Stimulated activated CD8-positive, alpha-beta memory T cell treated with anti-CD3 and anti-CD28 coated beads, Interleukin-12 subunit alpha, Interleukin-12 subunit beta, amount 100 ng/mL, for 24 hours (primary cell): ENCODE measurements around the gene UBR3.

Experiments used
- DNase-seq: peaks from one replicate; pipeline ENCODE4 v3.0.0-alpha.2; 2020; ENCODE audit errors: extremely low read depth

The UBR3 gene

GRCh38 chr2:170006587-170007325 lies 179.5 kb downstream of the UBR3 start:
- DNase-seq = no peak

DNA sequence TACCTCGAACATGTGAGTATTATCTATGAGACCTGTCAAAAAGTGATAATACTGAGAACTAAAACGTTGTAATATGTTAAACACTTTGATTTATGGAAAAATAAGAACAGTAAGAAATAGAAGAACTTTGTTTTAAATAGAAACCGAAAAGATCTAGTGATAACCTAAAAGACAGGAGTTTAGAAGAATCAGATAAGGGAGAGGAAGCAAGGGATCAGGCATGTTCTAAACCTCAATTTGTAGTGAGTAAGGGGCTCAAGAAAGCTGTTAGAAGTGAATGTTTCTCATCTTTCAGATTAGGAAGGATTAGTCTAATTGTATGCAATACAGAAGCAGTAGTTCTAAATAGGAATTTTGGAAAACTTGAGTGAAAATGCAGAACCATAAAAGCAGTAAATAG lies 182.0 kb downstream of the UBR3 start:
- DNase-seq = no peak

DNA sequence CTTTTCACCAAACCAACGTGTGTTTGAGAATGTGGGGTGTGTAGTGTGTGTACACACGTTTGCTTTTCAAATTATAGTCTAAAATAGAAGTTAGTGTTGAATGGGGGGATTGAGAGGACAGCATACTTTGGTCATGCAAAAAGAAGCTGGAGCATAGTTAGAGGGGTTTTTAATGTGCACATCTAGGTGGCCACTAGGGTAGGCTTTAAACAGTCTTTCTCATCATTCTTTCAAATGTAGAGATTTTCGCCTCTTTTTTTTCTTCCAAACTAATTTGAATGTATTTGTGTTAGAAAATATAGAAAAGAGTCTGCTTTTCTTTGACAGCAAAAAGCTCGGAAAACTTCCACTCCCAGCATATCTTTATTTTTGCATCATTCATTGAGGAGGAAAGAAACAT lies 185.5 kb downstream of the UBR3 start:
- DNase-seq = no peak

GRCh38 chr2:170013802-170014551 lies 186.7 kb downstream of the UBR3 start:
- DNase-seq = no peak

GRCh38 chr2:170014769-170015168 lies 187.5 kb downstream of the UBR3 start:
- no peak for DNase-seq

- no peak for DNase-seq
Observed at GRCh38 chr2:170017860-170018532, 190.7 kb downstream of the UBR3 start.

DNA sequence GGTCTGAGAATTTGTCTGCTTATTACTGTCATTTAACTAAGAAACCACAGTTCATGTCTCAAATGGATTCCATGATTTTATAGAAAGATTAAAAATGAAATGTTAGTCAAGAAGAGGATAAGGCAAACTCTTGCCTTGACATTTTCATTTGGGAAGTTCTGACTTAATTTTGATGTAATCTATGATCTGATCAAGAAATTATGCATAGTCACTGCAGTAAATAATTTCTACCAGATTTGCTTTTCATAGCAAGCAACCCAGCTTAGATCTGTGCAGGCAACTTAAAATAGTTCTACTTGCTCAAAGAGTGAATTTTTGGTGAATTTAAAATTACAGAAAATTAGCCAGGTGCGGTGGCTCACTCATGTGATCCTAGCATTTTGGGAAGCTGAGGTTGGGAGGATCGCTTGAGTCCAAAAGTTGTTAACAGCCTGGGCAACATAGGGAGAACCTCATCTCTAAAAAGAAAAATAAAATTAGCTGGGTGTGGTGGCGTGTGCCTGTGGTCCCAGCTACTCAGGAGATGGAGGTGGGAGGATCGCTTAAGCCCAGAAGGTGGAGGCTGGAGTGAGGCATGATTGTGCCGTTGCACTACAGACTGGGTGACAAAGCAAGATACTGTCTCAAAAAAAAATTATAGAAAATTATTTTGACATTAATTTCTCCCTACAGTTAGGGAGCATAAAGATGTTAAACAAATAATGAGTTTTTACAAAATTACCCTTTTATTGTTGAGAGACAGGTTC lies 192.0 kb downstream of the UBR3 start:
- no peak for DNase-seq

DNA sequence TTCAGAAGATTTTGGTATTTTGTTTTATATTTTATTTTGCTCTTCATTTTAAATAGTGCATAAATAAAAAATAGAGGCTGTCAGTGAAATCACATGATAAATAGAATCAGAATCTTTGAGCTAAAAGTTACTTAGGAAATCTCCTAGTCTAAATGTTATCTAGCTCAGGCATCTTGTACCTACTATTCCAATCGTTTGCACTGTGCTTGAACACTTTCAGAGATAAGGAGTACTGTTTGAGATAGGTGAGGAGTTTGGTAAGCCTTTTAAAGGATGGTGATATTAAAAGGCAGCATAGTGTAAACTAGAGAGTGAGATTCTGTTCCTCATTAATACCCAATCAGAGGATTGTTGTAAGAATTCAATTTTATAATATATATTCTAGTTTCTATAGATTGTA lies 193.5 kb downstream of the UBR3 start:
- no peak for DNase-seq

DNA sequence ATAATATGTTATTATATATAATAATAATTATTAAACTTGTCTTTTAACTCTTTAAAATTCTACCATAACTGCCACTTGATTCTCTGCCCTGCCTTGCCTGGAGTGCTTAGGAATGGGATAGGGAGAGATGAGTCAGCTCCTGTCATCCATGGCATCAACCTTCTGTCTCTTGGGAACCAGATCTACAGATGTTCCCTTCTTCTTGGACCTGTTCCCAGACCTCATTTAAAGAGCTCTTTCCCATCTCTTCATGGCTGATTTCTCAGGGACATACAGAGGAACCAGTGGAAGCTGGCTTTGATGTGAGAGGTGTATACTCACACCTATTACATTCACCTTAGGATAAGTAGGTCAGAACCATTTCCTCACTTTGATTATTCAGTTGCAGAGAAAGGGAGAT lies 195.4 kb downstream of the UBR3 start:
- no peak for DNase-seq

DNA sequence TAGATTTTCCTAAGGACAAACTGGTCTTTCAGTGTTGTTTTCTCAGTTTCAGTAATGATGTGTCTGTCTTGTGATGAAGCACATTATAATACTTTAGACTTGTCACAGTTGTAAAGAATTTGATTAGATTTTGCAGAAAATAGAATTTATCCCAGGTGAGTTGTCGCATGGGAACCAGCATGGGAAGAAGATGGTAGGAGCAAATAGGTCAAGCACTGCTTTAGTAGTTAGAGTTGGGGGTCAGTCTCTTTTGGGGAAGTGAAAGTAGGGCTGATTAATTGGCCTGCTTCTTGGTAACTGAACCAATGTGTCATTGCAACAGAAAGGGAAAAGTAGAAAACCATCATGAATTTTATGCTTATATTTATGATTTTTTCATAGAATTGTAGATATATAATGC lies 197.5 kb downstream of the UBR3 start:
- DNase-seq = no peak

GRCh38 chr2:170025223-170025622 lies 198.0 kb downstream of the UBR3 start:
- no peak for DNase-seq

- DNase-seq = no peak
Observed at GRCh38 chr2:170026361-170026760, 199.1 kb downstream of the UBR3 start.

GRCh38 chr2:170029551-170029950 lies 202.3 kb downstream of the UBR3 start:
- no peak for DNase-seq

DNA sequence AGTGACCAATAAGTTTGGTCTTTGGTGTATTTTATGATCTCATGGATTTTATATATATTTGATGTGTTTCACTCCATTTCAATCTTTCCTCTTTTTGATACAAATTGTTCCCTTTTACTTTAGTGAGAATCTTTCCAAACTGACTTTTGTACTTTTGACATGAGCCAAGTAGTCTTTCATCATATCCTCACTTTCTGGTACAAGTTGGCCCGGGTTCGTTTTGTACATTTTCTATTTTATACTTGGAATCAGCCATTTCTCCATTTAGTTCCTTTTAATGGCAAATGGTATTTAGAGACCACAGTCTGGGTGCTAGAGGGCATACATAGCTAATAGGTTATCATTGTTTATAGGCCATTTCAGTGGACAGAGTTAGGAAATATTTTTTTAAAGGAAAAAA lies 202.8 kb downstream of the UBR3 start:
- DNase-seq = no peak

GRCh38 chr2:170031288-170031687 lies 204.0 kb downstream of the UBR3 start:
- DNase-seq = no peak

DNA sequence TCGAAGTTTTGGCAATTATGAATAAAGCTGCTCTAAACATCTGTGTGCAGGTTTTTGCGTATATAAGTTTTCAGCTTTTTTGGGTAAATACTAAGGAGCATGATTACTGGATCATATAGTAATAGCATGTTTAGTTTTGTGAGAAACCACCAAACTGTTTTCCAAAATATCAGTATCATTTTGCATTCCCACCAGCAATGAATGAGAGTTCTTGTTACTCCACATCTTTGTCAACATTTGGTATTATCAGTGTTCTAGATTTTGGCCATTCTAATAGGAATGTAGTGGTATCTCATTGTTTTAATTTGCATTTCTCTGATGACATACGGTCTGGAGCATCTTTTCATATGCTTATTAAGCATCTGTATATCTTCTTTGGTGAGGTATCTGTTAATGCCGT lies 207.3 kb downstream of the UBR3 start:
- DNase-seq = no peak

DNA sequence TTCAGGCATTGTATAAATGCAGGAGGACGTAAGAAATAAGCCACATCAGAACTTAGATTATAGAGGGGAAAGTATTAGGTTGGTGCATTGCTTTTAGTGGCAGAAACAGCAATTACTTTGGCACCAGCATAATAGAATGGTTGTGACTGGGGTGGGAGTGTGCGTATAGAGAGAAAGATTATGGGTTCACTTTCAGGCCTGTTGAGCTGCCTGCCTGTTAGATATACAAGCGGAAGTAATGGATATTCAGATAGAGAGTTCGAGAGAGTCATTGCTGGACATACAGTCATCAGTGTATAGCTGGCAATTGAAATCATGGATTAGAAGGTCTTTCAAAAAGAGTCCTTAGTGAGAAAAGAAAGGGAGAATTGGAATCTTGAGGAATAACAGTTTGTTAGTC lies 211.5 kb downstream of the UBR3 start:
- no peak for DNase-seq

GRCh38 chr2:170039401-170040172 lies 212.3 kb downstream of the UBR3 start:
- no peak for DNase-seq

DNA sequence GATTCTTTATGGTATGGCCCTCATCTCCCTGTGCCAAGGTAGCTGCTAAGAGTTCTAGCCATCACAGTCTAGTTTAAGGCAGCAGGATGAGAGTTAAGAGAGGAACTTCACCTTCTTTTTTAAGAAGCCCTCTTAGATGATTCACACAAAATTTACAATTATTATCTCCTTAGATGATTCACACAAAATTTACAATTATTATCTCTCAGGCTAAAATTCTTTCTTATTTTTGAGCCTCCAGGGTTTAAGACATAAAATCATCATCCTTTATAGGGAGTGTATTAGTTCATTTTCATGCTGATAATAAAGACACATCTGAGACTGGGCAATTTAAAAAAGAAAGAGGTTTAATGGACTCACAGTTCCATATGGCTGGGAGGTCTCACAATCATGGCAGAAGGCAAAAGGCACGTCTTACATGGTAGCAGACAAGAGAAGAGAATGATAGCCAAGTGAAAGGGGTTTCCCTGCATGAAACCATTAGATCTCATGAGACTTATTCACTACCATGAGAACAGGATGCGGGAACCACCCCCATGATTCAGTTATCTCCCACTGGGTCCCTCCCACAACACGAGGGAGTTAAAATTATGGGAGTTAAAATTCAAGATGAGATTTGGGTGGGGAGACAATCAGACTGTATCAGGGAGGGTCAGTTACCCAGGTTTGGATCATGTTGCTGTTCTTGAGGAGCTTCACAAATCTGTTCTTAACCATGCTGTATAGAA lies 217.7 kb downstream of the UBR3 start:
- DNase-seq = no peak

GRCh38 chr2:170047331-170048065 lies 220.2 kb downstream of the UBR3 start:
- DNase-seq = no peak
